Adipocyte (in vitro differentiated cells): Measurements from ENCODE around the gene SEL1L3.

Experiments
- DNase-seq: peaks from one replicate; pipeline ENCODE4 v3.0.0-alpha.2; 2015; ENCODE audit warnings: low read depth
- H3K27me3 ChIP-seq: replicated peaks from 2 replicates; pipeline ENCODE4 v1.7.0; 2013; ENCODE audit warnings: mild to moderate bottlenecking, low read length, moderate library complexity; ENCODE audit not compliant: control insufficient read depth, insufficient read depth
- H3K36me3 ChIP-seq: 2 replicates; pipeline ENCODE4 v1.7.0; 2013; ENCODE audit warnings: low read length, mild to moderate bottlenecking, moderate library complexity; ENCODE audit not compliant: control insufficient read depth, insufficient read depth, severe bottlenecking
- H3K4me1 ChIP-seq: 2 replicates; pipeline ENCODE4 v1.7.0; 2013; ENCODE audit warnings: mild to moderate bottlenecking, low read length, moderate library complexity; ENCODE audit not compliant: control insufficient read depth, insufficient read depth
- H3K4me3 ChIP-seq: 2 replicates; pipeline ENCODE4 v1.7.0; 2013; ENCODE audit warnings: mild to moderate bottlenecking, low read length, moderate library complexity
- H3K9ac ChIP-seq: 2 replicates; pipeline ENCODE4 v1.7.0; 2013; ENCODE audit warnings: mild to moderate bottlenecking, low read length, moderate library complexity
- H3K9me3 ChIP-seq: 2 replicates; pipeline ENCODE4 v1.7.0; 2013; ENCODE audit warnings: mild to moderate bottlenecking, low read length, moderate library complexity; ENCODE audit not compliant: control insufficient read depth

SEL1L3 gene

DNA sequence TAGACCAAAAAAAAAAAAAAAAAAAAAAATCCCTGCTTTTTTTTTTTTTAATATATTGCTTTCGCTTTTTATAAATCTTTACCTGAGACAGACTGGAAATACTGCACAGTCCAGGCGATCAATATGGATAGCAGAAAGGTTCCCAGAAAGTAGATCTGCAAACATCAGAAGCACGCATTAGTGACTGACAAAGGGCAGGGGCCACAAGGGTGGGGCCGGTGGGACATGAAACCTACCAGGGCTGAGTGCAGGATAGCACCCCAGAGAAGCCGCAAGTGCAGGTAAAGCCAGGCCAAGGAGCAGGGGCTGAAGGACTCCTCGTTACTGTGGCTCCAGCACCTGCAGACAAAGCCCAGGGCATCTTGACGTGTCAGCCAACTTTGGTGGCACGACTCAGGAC lies 105.3 kb downstream of the SEL1L3 start:
- Histone ChIP-seq H3K27me3 (peaks cover 3% of the 10 kb centered on the region), H3K4me1 (no peaks in the 10 kb centered on the region)

DNA sequence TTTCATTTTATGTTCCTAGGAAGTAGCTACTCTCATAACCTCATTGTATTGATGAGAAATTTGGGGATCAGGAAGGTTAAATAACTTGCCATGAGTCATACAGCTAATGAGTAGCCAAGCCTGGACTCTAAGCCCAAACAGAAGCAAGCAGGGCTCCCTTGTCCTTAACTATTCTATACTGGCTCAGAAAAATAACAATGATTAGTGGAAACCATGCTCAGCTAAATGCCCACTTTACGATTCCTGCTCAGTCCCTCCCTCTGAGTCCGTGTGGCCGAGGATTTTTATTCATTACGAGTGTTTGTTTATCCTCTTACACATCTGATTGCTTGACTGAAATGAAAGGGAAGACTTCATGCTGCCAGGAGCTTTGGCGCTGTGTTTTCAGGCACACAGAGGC lies 106.3 kb downstream of the SEL1L3 start:
- no peaks in the 10 kb centered on the region for H3K36me3 ChIP-seq
- H3K9me3 ChIP-seq, result no peaks in the 10 kb centered on the region
- no peak for DNase-seq
- no peaks in the 10 kb centered on the region for H3K4me1 ChIP-seq
- peaks cover 3% of the 10 kb centered on the region for H3K27me3 ChIP-seq
- no peak overlapping the region for H3K9ac ChIP-seq
- H3K4me3 ChIP-seq, result no peak overlapping the region

More for the DNA sequence above, 105.3 kb downstream of the SEL1L3 start:
- H3K9ac ChIP-seq, result no peak overlapping the region
- no peak for DNase-seq
- H3K9me3 ChIP-seq, result no peaks in the 10 kb centered on the region
- no peaks in the 10 kb centered on the region for H3K36me3 ChIP-seq
- H3K4me3 ChIP-seq, result no peak overlapping the region

DNA sequence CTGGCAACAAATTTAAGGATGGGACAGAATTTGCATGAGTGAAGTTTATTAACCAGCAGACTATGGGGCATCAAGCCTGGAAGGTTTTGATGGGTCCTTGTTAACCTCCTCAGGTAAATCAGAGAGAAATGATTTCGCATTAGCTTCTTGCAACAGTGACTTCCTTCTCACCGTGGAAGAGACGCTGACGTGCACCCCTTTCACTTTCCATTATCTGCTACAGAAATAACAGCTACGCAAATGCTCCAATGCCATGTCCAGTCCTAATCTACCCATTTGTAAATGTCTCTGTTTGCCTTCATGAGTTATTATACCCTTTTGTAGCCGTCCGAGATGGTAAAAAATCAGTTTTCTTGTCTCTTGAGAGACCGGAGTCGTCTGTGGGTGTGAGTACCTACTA lies 106.9 kb downstream of the SEL1L3 start:
- no peaks in the 10 kb centered on the region for H3K4me1 ChIP-seq
- peaks cover 3% of the 10 kb centered on the region for H3K27me3 ChIP-seq
- H3K9me3 ChIP-seq, result no peaks in the 10 kb centered on the region
- no peak overlapping the region for H3K4me3 ChIP-seq
- no peak overlapping the region for H3K9ac ChIP-seq
- DNase-seq, result no peak
- H3K36me3 ChIP-seq, result no peaks in the 10 kb centered on the region

DNA sequence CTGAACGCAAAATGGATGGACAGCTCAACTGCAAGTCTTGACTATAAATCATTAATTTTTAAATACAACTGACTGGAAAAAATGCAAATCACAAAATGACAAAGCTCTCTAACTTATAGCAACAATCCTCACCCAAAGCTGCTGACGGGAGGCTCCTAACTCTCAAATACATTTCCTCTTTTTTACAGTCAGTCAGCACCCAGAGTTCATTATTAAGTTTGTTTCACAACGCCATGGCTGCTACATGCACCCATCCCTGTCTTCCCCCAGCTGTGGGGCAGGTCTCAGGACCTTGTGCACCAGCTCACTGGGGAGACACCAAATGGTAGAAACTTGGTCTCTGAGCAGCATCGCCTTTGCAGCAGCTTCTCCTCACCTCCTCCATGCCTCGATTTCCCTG lies 109.5 kb downstream of the SEL1L3 start:
- no peak for DNase-seq

DNA sequence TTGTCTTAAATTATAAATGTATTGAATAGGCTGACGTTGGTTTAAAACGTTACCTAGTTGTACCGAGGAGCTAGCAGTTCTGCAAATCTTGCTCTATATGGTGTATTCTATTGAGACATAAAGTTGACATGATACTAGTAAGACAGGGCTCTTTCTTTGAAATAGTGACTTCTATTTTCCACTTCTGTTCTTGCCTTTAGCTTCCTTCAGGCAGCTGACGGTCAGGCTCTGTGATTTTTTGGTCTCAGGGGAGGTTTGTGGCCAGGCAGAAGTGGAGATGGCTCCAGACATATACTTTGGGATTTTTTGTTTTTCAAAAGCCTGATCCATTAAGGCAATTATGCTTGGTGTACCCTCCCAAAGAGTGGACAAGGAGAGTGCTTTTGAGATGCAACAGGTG lies 111.9 kb downstream of the SEL1L3 start:
- no peak for DNase-seq
- Histone ChIP-seq H3K9me3 (no peaks in the 10 kb centered on the region), H3K4me3 (no peak overlapping the region), H3K27me3 (peaks cover 5% of the 10 kb centered on the region), H3K36me3 (no peaks in the 10 kb centered on the region), H3K9ac (no peak overlapping the region), H3K4me1 (no peaks in the 10 kb centered on the region)

More for the DNA sequence above, 109.5 kb downstream of the SEL1L3 start:
- no peak overlapping the region for H3K9ac ChIP-seq
- H3K27me3 ChIP-seq, result peaks cover 8% of the 10 kb centered on the region
- no peaks in the 10 kb centered on the region for H3K9me3 ChIP-seq
- no peaks in the 10 kb centered on the region for H3K4me1 ChIP-seq
- H3K4me3 ChIP-seq, result no peak overlapping the region
- H3K36me3 ChIP-seq, result no peaks in the 10 kb centered on the region

DNA sequence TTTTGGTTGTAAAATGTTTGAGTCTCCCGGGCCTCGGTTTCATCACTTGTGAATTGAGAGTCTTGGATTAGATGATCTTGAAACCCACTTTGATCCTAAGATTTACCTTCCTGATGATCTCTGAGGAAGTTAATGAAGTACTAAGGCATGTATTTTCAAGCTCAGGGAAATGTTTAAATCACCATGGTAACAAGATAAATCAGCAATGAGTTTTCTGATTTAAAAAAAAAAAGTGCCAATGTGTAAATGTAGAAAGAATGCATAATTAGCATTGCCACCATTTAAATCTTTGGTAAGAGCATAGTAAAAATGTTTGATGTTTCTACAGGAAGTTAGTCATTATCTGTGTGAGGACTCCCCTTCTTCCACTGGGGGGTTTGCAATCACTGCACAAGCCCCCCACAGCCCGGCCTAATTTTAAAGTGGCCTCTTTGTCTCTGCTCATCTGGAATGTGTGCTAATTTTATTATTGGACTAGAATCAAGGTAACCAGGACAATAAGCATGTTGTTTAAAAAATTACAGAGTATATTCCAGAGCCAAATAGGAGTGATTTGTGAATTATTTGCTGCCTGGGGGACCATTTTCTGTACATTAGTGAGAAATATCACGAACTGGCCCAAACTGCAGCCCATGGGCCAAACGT lies 113.5 kb downstream of the SEL1L3 start:
- Histone ChIP-seq H3K27me3 (peaks cover 13% of the 10 kb centered on the region), H3K4me1 (no peaks in the 10 kb centered on the region), H3K4me3 (no peak overlapping the region), H3K9ac (no peak overlapping the region), H3K9me3 (no peaks in the 10 kb centered on the region), H3K36me3 (no peaks in the 10 kb centered on the region)
- DNase-seq, result no peak

DNA sequence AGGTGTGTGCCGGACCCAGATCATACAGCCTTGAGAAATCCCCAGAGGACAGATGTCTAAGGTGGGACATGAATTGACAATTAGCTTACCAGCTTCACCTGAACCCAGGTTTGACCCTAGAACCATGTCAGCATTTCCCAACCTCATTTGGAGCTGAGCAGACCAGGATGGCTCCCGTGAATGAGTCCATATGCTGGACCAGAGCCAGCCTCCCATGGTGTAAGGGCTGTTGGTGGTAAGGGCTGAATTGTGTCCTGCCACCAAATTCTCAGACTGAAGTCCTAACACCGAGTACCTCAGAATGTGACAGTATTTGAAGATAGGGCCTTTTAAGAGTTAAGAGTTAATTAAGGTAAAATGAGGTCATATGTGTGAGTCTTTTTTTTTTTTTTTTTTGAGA lies 118.8 kb downstream of the SEL1L3 start:
- no peak overlapping the region for H3K4me3 ChIP-seq
- H3K4me1 ChIP-seq, result no peaks in the 10 kb centered on the region
- no peak overlapping the region for H3K9ac ChIP-seq
- no peaks in the 10 kb centered on the region for H3K9me3 ChIP-seq
- no peaks in the 10 kb centered on the region for H3K36me3 ChIP-seq
- DNase-seq, result no peak
- peaks cover 12% of the 10 kb centered on the region for H3K27me3 ChIP-seq

DNA sequence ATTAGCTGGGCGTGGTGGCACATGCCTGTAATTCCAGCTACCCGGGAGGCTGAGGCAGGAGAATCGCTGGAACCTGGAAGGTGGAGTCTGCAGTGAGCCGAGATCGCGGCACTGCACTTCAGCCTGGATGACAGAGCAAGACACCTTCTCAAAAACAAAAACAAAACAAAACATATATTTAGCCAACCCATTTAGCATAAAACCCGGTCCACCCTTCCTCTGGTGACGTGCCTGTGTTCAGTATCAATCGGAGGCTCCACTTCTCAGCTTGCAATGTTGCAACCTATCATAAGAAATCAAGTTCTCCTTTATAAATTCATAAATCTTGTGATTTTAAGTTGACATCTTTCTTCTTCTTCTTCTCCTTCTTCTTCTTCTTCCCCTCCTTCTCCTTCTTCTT lies 133.2 kb downstream of the SEL1L3 start:
- Histone ChIP-seq H3K36me3 (no peaks in the 10 kb centered on the region), H3K4me1 (no peaks in the 10 kb centered on the region), H3K4me3 (no peak overlapping the region), H3K9ac (no peak overlapping the region), H3K9me3 (no peaks in the 10 kb centered on the region), H3K27me3 (peaks cover 10% of the 10 kb centered on the region)
- DNase-seq, result no peak

DNA sequence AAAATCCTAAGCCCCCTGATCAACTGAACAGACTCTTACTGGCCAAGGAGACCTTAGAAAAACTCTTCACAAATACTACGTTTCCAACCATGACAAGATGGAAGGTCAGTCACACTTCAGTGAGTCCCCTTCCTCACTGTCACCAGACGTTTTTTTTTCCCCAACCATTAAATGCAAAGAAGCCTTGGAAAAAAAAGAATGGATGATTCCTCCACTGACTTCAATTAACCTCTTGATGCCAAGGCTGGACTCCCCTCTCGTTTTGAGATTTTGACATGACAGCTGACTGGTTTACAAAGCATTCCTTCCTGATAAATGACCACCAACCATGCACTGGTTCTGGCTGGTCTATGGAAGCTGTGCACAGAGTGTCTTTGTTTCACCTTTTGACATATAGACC lies 133.9 kb downstream of the SEL1L3 start:
- no peaks in the 10 kb centered on the region for H3K4me1 ChIP-seq
- H3K9ac ChIP-seq, result no peak overlapping the region
- H3K4me3 ChIP-seq, result no peak overlapping the region
- peaks cover 10% of the 10 kb centered on the region for H3K27me3 ChIP-seq
- no peak for DNase-seq
- no peaks in the 10 kb centered on the region for H3K9me3 ChIP-seq
- H3K36me3 ChIP-seq, result no peaks in the 10 kb centered on the region

DNA sequence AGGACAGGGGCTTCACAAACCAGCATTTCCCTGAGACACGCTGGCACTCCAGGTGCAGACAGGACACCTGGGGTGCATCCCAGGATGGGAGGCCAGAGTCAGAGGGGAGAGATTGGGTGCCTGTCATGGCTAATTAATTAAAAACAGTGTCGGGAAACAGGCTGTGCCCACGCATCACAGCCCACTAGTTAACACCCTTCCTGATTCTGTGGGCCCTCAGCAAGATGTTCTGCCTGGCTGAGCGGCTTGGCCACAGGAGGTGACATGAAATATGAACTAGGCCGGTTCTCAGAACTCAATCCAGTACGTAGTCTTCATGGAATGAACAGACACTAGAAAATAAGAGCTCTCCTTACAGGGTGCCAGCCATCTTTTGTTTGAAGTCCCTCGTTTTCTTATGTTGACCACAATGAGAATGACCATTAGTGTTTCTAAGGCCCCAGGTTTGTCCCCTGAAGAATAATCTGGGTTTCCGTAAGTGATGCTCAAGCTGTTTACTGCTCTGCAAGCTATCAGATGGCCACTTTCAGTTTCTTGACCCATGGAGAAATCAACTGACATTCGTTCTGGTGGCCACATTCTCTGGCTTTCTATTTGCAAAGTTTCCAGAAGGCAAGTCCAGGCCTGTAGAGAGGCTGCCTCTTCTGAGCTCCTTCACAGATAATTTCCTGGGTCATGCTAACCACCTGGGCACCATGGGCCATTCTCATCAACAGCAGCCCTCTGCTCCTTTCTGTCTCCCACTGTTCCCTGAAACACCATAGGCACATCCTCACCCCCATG lies 134.9 kb downstream of the SEL1L3 start:
- Histone ChIP-seq H3K4me3 (no peak overlapping the region), H3K36me3 (no peaks in the 10 kb centered on the region), H3K9me3 (no peaks in the 10 kb centered on the region), H3K27me3 (peaks cover 10% of the 10 kb centered on the region), H3K9ac (no peak overlapping the region), H3K4me1 (no peaks in the 10 kb centered on the region)
- DNase-seq, result no peak

DNA sequence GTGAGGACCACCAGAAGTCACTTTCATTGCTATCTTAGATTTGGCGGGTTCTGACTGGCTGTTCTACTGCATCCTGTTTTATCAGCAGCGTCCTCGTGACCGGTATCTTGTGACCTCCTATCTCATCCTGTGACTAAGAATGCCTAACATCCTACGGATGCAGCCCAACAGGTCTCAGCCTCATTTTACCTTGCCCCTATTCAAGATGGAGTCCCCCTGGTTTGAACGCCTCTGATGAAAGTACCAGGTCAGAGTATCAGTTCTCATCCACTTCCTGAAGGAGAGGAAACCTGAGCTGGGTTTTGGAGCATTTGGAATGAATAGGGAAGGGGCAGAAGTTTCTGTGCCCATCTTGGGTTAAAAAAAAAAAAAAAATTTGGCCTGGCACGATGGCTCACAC lies 136.9 kb downstream of the SEL1L3 start:
- no peaks in the 10 kb centered on the region for H3K9me3 ChIP-seq
- no peaks in the 10 kb centered on the region for H3K36me3 ChIP-seq
- no peak overlapping the region for H3K9ac ChIP-seq
- H3K4me1 ChIP-seq, result no peaks in the 10 kb centered on the region
- no peak for DNase-seq
- peaks cover 11% of the 10 kb centered on the region for H3K27me3 ChIP-seq
- no peak overlapping the region for H3K4me3 ChIP-seq
